Measurements from ENCODE around the gene L3MBTL4. TPM values are rescaled to one million over a fixed set of nuclear protein-coding genes. Genes with fewer than 3 reads are reported as not detected.
"Not testable (repeated sequence)": the region's sequence is repeated elsewhere in the genome, so short reads cannot be mapped to it uniquely, and the experiment has no call there.

Gene L3MBTL4
- total and polyA plus RNA-seq, 4 donors: 2.3 to 15.0 (median 5.0) TPM

DNA sequence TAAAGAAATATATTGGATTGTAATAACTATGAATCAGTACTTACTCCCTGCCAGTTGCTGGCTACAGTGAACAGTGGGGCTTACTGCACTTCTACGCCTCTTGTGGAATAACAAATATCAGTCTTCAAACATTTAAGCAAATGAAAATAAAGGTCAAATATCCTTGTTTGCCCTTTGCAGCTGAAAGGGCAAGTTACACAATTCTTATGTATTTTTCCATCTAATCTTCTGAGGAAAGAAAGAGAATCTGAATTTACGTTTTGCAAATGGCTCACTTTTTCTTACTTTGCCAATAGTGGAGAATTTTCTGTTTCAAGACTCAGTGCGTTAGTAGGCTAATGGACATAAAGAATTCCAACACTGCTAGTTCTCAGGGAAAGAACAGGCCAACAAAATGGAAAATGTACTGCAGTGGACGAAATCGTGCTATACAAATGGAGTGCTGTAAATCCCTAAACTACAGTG lies 362.2 kb downstream of the L3MBTL4 start (continued):
- TF ChIP-seq HNF4A (conservative IDR thresholded peaks at IDR 0.05) (peak; percentile 92 to 93), TAF1 (conservative IDR thresholded peaks at IDR 0.05) (peak; percentile 61), NR2F2 (IDR thresholded peaks at IDR 0.05) (peak; percentile 95), EGR1 (IDR thresholded peaks at IDR 0.05; ENCODE audit: low read depth in 2 of 2) (peak; percentile 60 to 93), GABPA (IDR thresholded peaks at IDR 0.05 in 1 of 2, conservative IDR thresholded peaks at IDR 0.05 in 1 of 2) (peak in 1 of 2 donors; percentile 40), YY1 (IDR thresholded peaks at IDR 0.05) (peak; percentile 92)
- TF ChIP-seq, protein P1, sequence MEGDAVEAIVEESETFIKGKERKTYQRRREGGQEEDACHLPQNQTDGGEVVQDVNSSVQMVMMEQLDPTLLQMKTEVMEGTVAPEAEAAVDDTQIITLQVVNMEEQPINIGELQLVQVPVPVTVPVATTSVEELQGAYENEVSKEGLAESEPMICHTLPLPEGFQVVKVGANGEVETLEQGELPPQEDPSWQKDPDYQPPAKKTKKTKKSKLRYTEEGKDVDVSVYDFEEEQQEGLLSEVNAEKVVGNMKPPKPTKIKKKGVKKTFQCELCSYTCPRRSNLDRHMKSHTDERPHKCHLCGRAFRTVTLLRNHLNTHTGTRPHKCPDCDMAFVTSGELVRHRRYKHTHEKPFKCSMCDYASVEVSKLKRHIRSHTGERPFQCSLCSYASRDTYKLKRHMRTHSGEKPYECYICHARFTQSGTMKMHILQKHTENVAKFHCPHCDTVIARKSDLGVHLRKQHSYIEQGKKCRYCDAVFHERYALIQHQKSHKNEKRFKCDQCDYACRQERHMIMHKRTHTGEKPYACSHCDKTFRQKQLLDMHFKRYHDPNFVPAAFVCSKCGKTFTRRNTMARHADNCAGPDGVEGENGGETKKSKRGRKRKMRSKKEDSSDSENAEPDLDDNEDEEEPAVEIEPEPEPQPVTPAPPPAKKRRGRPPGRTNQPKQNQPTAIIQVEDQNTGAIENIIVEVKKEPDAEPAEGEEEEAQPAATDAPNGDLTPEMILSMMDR (IDR thresholded peaks at IDR 0.05; ENCODE audit: low read depth, low read length, missing input control): peak; percentile 28

DNA sequence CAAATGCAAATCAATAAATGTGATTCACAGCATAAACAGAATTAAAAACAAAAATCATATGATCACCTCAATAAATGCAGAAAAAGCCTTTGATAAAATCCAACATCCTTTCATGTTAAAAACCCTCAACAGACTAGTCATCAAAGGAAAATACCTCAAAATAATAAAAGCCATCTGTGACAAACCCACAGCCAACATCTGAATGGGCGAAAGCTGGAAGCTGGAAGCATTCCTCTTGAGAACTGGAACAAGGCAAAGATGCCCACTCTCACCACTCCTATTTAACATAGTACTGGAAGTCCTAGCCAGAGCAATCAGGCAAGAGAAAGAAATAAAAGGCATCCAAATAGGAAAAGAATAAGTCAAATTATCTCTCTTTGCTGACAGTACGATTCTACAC lies 367.1 kb downstream of the L3MBTL4 start:
- H3K9ac ChIP-seq (ENCODE audit: low read depth in 1 of 2, low read length in 2 of 2); DNase-seq (ENCODE audit: low spot score); H3K4me3 ChIP-seq (ENCODE audit: low read depth in 1 of 3, low read length in 3 of 3); H3K9me3 ChIP-seq (ENCODE audit: control insufficient read depth in 4 of 4, low read length in 3 of 4); H3K27ac ChIP-seq (ENCODE audit: low read depth in 1 of 2, low read length in 2 of 2); H3K4me1 ChIP-seq (ENCODE audit: control insufficient read depth in 4 of 4, insufficient read depth in 4 of 4, low read length in 3 of 4); H3K36me3 ChIP-seq (ENCODE audit: control insufficient read depth in 4 of 4, insufficient read depth in 3 of 4, low read depth in 1 of 4, low read length in 3 of 4); H3K27me3 ChIP-seq (ENCODE audit: control insufficient read depth in 4 of 4, insufficient read depth in 4 of 4, low read length in 3 of 4): not testable (repeated sequence)
- WGBS: 90% methylated on average over 2 of the region's 2 CpGs

DNA sequence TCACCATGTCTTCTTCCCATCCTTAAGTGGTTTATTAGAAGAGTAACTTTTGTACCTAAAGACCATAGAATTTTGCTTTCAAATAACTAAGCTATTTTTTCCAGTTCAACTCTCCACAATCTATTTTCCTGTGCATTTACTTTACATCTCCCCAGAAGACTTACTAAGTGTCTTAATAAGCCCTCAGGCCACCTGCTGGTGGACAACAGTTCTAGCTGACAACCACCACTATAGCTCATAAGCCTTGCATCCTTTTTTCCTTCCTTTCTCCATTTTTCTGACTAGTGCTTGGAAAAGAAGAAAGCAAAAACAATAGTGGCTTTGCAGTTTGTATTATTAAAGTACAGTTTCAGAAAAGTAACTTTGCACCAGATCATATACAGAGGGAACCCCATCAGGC lies 369.9 kb downstream of the L3MBTL4 start:
- Histone ChIP-seq H3K27me3 (ENCODE audit: control insufficient read depth in 4 of 4, insufficient read depth in 4 of 4, low read length in 3 of 4) (no peaks in the 10 kb centered on the region), H3K36me3 (ENCODE audit: control insufficient read depth in 4 of 4, insufficient read depth in 3 of 4, low read depth in 1 of 4, low read length in 3 of 4) (no peaks in the 10 kb centered on the region), H3K9ac (ENCODE audit: low read depth in 1 of 2, low read length in 2 of 2) (no peak overlapping the region), H3K4me3 (ENCODE audit: low read depth in 1 of 3, low read length in 3 of 3) (no peak overlapping the region), H3K4me1 (ENCODE audit: control insufficient read depth in 4 of 4, insufficient read depth in 4 of 4, low read length in 3 of 4) (no peaks in the 10 kb centered on the region), H3K27ac (ENCODE audit: low read depth in 1 of 2, low read length in 2 of 2) (no peak overlapping the region), H3K9me3 (ENCODE audit: control insufficient read depth in 4 of 4, low read length in 3 of 4) (peaks cover 0 to 3% (median 0%) of the 10 kb centered on the region in 4 donors)
- TF ChIP-seq, protein P2, sequence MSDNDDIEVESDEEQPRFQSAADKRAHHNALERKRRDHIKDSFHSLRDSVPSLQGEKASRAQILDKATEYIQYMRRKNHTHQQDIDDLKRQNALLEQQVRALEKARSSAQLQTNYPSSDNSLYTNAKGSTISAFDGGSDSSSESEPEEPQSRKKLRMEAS (IDR thresholded peaks at IDR 0.05): no peak
- TF ChIP-seq, protein P3, sequence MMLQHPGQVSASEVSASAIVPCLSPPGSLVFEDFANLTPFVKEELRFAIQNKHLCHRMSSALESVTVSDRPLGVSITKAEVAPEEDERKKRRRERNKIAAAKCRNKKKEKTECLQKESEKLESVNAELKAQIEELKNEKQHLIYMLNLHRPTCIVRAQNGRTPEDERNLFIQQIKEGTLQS (IDR thresholded peaks at IDR 0.05): no peak
- TF ChIP-seq, protein P4, sequence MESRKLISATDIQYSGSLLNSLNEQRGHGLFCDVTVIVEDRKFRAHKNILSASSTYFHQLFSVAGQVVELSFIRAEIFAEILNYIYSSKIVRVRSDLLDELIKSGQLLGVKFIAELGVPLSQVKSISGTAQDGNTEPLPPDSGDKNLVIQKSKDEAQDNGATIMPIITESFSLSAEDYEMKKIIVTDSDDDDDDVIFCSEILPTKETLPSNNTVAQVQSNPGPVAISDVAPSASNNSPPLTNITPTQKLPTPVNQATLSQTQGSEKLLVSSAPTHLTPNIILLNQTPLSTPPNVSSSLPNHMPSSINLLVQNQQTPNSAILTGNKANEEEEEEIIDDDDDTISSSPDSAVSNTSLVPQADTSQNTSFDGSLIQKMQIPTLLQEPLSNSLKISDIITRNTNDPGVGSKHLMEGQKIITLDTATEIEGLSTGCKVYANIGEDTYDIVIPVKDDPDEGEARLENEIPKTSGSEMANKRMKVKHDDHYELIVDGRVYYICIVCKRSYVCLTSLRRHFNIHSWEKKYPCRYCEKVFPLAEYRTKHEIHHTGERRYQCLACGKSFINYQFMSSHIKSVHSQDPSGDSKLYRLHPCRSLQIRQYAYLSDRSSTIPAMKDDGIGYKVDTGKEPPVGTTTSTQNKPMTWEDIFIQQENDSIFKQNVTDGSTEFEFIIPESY (IDR thresholded peaks at IDR 0.05): no peak
- TF ChIP-seq HNF4A (conservative IDR thresholded peaks at IDR 0.05) (no peak), FOXA2 (IDR thresholded peaks at IDR 0.05) (no peak), RAD21 (IDR thresholded peaks at IDR 0.05) (peak in 1 of 2 donors; percentile 21), NR2F2 (IDR thresholded peaks at IDR 0.05) (no peak)
- DNase-seq (ENCODE audit: low spot score): no peak

DNA sequence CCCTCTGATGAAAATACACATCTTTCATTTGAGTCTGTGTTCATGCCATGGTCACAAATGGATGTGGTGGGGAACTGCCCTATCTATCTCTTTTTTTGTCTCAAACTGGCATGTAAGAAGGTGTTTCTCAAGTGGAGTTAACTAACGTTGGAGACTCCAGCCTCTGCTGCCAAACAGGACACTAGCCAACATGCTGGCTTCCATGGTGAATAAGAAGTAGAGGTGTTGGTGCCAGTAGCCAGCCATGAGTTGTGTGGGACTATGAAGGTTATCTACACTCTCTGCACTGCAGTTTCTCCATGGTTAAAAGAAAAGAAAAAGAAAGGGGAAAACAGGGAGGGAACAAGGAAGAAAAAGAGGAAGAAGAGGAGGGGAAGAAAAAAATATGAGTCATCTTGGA lies 370.4 kb downstream of the L3MBTL4 start:
- Histone ChIP-seq H3K4me1 (ENCODE audit: control insufficient read depth in 4 of 4, insufficient read depth in 4 of 4, low read length in 3 of 4) (no peaks in the 10 kb centered on the region), H3K9me3 (ENCODE audit: control insufficient read depth in 4 of 4, low read length in 3 of 4) (no peaks in the 10 kb centered on the region)
- 42% methylated on average over 1 of the region's 1 CpG for WGBS
- TF ChIP-seq YY1 (IDR thresholded peaks at IDR 0.05) (no peak), NR2F2 (IDR thresholded peaks at IDR 0.05) (no peak), RAD21 (IDR thresholded peaks at IDR 0.05) (no peak), RXRA (IDR thresholded peaks at IDR 0.05) (no peak), TAF1 (conservative IDR thresholded peaks at IDR 0.05) (no peak), SP1 (IDR thresholded peaks at IDR 0.05) (no peak), FOXA1 (IDR thresholded peaks at IDR 0.05) (no peak), EGR1 (IDR thresholded peaks at IDR 0.05; ENCODE audit: low read depth in 2 of 2) (no peak)
- TF ChIP-seq, protein P5, sequence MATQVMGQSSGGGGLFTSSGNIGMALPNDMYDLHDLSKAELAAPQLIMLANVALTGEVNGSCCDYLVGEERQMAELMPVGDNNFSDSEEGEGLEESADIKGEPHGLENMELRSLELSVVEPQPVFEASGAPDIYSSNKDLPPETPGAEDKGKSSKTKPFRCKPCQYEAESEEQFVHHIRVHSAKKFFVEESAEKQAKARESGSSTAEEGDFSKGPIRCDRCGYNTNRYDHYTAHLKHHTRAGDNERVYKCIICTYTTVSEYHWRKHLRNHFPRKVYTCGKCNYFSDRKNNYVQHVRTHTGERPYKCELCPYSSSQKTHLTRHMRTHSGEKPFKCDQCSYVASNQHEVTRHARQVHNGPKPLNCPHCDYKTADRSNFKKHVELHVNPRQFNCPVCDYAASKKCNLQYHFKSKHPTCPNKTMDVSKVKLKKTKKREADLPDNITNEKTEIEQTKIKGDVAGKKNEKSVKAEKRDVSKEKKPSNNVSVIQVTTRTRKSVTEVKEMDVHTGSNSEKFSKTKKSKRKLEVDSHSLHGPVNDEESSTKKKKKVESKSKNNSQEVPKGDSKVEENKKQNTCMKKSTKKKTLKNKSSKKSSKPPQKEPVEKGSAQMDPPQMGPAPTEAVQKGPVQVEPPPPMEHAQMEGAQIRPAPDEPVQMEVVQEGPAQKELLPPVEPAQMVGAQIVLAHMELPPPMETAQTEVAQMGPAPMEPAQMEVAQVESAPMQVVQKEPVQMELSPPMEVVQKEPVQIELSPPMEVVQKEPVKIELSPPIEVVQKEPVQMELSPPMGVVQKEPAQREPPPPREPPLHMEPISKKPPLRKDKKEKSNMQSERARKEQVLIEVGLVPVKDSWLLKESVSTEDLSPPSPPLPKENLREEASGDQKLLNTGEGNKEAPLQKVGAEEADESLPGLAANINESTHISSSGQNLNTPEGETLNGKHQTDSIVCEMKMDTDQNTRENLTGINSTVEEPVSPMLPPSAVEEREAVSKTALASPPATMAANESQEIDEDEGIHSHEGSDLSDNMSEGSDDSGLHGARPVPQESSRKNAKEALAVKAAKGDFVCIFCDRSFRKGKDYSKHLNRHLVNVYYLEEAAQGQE (IDR thresholded peaks at IDR 0.05): no peak
- TF ChIP-seq, protein P1 (IDR thresholded peaks at IDR 0.05; ENCODE audit: low read depth, low read length, missing input control): no peak

More for the DNA sequence above, 370.4 kb downstream of the L3MBTL4 start:
- H3K36me3 ChIP-seq (ENCODE audit: control insufficient read depth in 4 of 4, insufficient read depth in 3 of 4, low read depth in 1 of 4, low read length in 3 of 4): no peaks in the 10 kb centered on the region
- H3K4me3 ChIP-seq (ENCODE audit: low read depth in 1 of 3, low read length in 3 of 3): no peak overlapping the region
- DNase-seq (ENCODE audit: low spot score): no peak
- H3K27me3 ChIP-seq (ENCODE audit: control insufficient read depth in 4 of 4, insufficient read depth in 4 of 4, low read length in 3 of 4): no peaks in the 10 kb centered on the region
- H3K27ac ChIP-seq (ENCODE audit: low read depth in 1 of 2, low read length in 2 of 2): no peak overlapping the region
- no peak overlapping the region for H3K9ac ChIP-seq (ENCODE audit: low read depth in 1 of 2, low read length in 2 of 2)

Data from liver (tissue), 9 donors.